GM10847 (cell line): Measurements from ENCODE around the gene ZBTB7C.

Source experiments
- POLR2A ChIP-seq: IDR thresholded peaks from 2 replicates; pipeline ENCODE4 v1.6.1; 2011; ENCODE audit not compliant: insufficient read length; ENCODE audit errors: extremely low read depth

ZBTB7C gene

GRCh38 chr18:48260237-48260636 lies 148.9 kb downstream of the ZBTB7C start:
- TF ChIP-seq POLR2A, result no peak

DNA sequence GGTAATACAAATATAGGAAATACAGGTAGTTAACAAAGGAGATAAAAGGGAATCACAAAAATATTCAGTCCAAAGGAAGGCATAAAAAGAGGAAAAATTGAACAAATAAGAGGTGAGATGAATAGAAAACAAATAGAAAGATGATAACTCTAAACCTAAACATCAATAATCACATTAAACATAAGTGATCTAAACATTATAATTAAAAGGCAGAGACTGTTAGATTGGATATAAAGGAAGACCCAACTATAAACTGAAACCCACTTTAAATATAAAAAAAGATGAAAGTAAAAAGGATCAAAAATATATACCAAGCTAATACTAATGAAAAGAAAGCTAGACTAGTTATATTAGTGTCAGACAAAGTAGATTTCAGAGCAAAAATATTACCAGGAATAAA lies 152.3 kb downstream of the ZBTB7C start:
- no peak for TF ChIP-seq POLR2A

GRCh38 chr18:48254077-48254602 lies 155.0 kb downstream of the ZBTB7C start:
- no peak for TF ChIP-seq POLR2A

GRCh38 chr18:48252525-48252924 lies 156.7 kb downstream of the ZBTB7C start:
- no peak for TF ChIP-seq POLR2A

- TF ChIP-seq POLR2A, result no peak
These were observed 158.3 kb downstream of the ZBTB7C start for GRCh38 chr18:48250918-48251317.

DNA sequence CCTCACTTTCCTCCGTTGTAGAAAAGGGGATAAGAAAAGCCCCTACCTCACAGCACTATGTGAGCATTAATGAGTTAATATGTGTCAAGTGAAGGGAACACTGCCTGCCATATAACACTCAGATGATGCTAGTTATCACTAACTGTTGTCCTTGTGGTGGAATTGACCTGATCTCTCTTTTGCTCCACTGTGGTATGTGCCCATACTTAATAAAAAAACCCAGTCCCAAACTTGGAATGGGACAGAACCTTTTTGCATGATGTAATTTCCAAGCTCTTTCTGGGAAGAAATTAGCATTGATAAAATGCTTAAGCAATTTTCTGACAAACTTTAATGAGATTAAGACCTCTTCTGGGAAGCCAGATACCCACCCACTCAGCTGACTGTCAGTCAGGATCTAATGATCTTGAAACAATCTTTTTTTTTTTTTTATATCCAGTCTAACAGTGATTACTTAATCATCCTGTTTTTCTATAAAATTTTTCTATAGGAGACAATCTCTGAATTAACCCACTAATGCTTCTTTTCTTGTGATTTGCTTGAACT lies 158.7 kb downstream of the ZBTB7C start:
- TF ChIP-seq POLR2A, result no peak

GRCh38 chr18:48249854-48250253 lies 159.3 kb downstream of the ZBTB7C start:
- no peak for TF ChIP-seq POLR2A

DNA sequence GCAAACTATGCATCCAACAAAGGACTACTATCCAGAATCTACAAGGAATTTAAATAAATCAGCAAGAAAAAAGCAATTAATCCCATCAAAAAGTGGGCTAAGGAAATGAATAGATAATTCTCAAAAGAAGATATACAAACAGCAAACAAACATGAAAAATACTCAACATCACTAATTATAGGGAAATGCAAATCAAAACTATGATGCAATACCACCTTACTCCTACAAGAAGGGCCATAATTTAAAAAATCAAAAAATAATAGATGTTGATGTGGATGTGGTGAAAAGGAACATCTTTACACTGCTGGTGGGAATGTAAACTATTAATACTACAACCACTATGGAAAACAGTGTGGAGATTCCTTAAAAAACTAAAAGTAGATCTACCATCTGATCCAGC lies 164.7 kb downstream of the ZBTB7C start:
- TF ChIP-seq POLR2A, result no peak

- TF ChIP-seq POLR2A, result no peak
These were observed 170.5 kb downstream of the ZBTB7C start for GRCh38 chr18:48238636-48239035.

GRCh38 chr18:48238206-48238605 lies 171.0 kb downstream of the ZBTB7C start:
- TF ChIP-seq POLR2A, result no peak

DNA sequence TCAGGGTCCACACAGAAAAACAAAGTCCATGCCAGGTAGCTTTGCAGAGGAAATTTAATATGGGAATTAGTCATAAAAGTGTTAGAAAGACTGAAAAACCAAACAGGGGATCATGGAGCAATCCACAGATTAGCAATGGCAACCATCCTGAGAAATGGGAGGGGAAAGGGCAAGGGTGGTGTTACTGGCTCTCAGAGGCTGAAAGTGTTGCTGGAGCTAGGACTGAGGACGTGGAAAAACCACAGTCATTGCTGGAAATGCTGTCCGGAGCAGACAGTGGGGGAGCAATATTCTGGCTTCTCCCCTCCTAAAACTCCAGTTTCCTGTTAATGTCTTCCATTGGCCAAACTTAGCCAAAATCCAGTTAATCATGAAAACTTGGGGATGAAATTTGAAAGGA lies 172.4 kb downstream of the ZBTB7C start:
- TF ChIP-seq POLR2A, result no peak

- no peak for TF ChIP-seq POLR2A
These were observed 178.6 kb downstream of the ZBTB7C start for GRCh38 chr18:48230467-48231113.

- TF ChIP-seq POLR2A, result no peak
These were observed 179.6 kb downstream of the ZBTB7C start for GRCh38 chr18:48229552-48229981.

GRCh38 chr18:48228841-48229240 lies 180.3 kb downstream of the ZBTB7C start:
- no peak for TF ChIP-seq POLR2A

GRCh38 chr18:48228301-48228715 lies 180.9 kb downstream of the ZBTB7C start:
- no peak for TF ChIP-seq POLR2A

GRCh38 chr18:48227206-48227605 lies 182.0 kb downstream of the ZBTB7C start:
- TF ChIP-seq POLR2A, result no peak

DNA sequence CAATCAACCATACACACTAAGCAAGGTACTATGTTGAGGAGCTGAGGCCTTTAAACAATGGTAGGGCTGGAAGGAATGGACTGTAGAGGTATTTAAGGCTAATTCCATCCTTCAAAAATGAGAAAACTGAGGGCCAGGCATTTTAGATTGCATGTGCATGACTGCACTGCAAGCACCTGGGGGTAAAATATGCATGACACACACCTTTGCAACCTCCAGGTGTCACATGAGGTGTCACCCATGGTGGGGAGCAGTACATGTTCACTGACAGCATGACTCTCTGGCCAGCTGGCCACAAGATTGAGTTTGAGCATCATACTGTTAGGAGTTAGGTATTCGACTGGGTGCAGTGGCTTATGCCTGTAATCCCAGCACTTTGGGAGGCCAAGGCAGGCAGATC lies 182.8 kb downstream of the ZBTB7C start:
- no peak for TF ChIP-seq POLR2A
